Measurements from ENCODE around the gene MITF.

MITF gene

GRCh38 chr3:69934398-69934797 is 195.1 kb downstream of the MITF start:
- in situ Hi-C loops (cut with HindIII; ENCODE audit: low sequenced_read_pairs), result no loop called here
- no peak overlapping the region for H3K4me3 ChIP-seq (ENCODE audit: low read depth, low read length)
- DNase-seq (ENCODE audit: low read depth), result no peak
- TF ChIP-seq, protein P1, sequence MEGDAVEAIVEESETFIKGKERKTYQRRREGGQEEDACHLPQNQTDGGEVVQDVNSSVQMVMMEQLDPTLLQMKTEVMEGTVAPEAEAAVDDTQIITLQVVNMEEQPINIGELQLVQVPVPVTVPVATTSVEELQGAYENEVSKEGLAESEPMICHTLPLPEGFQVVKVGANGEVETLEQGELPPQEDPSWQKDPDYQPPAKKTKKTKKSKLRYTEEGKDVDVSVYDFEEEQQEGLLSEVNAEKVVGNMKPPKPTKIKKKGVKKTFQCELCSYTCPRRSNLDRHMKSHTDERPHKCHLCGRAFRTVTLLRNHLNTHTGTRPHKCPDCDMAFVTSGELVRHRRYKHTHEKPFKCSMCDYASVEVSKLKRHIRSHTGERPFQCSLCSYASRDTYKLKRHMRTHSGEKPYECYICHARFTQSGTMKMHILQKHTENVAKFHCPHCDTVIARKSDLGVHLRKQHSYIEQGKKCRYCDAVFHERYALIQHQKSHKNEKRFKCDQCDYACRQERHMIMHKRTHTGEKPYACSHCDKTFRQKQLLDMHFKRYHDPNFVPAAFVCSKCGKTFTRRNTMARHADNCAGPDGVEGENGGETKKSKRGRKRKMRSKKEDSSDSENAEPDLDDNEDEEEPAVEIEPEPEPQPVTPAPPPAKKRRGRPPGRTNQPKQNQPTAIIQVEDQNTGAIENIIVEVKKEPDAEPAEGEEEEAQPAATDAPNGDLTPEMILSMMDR (IDR thresholded peaks at IDR 0.05; ENCODE audit: low read depth, low read length, missing control alignments), result no peak

- in situ Hi-C loops (cut with HindIII; ENCODE audit: low sequenced_read_pairs), result no loop called here
- TF ChIP-seq, protein P1 (IDR thresholded peaks at IDR 0.05; ENCODE audit: low read depth, low read length, missing control alignments), result no peak
- no peak overlapping the region for H3K4me3 ChIP-seq (ENCODE audit: low read depth, low read length)
- DNase-seq (ENCODE audit: low read depth), result no peak
Observed at GRCh38 chr3:69936266-69936665, 197.0 kb downstream of the MITF start.

GRCh38 chr3:69938061-69938460 is 198.8 kb downstream of the MITF start:
- DNase-seq (ENCODE audit: low read depth), result no peak
- TF ChIP-seq, protein P1 (IDR thresholded peaks at IDR 0.05; ENCODE audit: low read depth, low read length, missing control alignments), result no peak
- in situ Hi-C loops (cut with HindIII; ENCODE audit: low sequenced_read_pairs), result no loop called here
- H3K4me3 ChIP-seq (ENCODE audit: low read depth, low read length), result no peak overlapping the region

GRCh38 chr3:69938931-69939330 is 199.7 kb downstream of the MITF start:
- DNase-seq (ENCODE audit: low read depth), result no peak
- no peak overlapping the region for H3K4me3 ChIP-seq (ENCODE audit: low read depth, low read length)
- TF ChIP-seq, protein P1 (IDR thresholded peaks at IDR 0.05; ENCODE audit: low read depth, low read length, missing control alignments), result no peak
- in situ Hi-C loops (cut with HindIII; ENCODE audit: low sequenced_read_pairs), result no loop called here

DNA sequence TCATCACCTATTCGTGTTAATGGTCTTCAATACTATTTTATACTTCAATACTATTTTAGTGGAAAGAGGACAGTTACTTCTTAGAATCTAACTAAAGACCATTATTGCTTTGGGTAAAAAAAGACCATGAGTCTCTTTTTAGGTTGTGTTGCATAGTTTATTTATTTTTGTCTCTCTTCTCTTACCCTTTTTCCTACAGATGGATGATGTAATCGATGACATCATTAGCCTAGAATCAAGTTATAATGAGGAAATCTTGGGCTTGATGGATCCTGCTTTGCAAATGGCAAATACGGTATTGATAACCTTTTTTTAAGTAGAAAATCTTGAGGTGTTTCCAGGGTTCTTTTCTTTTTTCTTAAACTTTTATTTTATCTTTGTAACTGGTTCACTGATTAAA is 201.8 kb downstream of the MITF start:
- TF ChIP-seq, protein P1 (IDR thresholded peaks at IDR 0.05; ENCODE audit: low read depth, low read length, missing control alignments), result no peak
- H3K4me3 ChIP-seq (ENCODE audit: low read depth, low read length), result no peak overlapping the region
- in situ Hi-C loops (cut with HindIII; ENCODE audit: low sequenced_read_pairs), result no loop called here
- DNase-seq (ENCODE audit: low read depth), result no peak

GRCh38 chr3:69941439-69942176 is 202.3 kb downstream of the MITF start:
- H3K4me3 ChIP-seq (ENCODE audit: low read depth, low read length), result no peak overlapping the region
- TF ChIP-seq, protein P1 (IDR thresholded peaks at IDR 0.05; ENCODE audit: low read depth, low read length, missing control alignments), result no peak
- no peak for DNase-seq (ENCODE audit: low read depth)

More at GRCh38 chr3:69941439-69942176, 202.3 kb downstream of the MITF start:
- in situ Hi-C loops (cut with HindIII; ENCODE audit: low sequenced_read_pairs), result no loop called here
